ENCODE results near the gene PSTPIP1. TPM values are rescaled to one million over a fixed set of nuclear protein-coding genes. Genes with fewer than 3 reads are reported as not detected.

PSTPIP1 gene
- total and polyA plus RNA-seq, 10 of the 15 experiments (the other 5 are each of a cell fraction or from before 2014, with no cell fraction given), result 0.50 to 29.3 (median 14.5) TPM

DNA sequence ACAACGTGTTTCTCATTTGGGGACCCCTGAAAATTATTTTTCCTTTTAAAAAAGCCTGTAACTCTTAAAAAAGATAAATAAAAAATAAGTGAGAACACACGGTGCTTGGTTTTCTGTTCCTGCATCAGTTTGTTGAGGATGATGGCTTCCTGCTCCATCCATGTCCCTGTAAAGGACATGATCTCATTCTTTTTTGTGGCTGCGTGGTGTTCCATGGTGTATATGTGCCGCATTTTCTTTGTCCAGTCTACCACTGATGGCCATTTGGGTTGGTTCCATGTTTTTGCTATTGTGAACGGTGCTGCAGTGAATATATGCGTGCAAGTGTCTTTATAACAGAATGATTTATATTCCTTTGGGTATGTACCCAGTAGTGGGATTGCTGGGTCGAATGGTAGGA lies 73.7 kb downstream of the PSTPIP1 start (continued):
- TF ChIP-seq RELB (IDR thresholded peaks at IDR 0.05; ENCODE audit: low read depth) (no peak), TAF1 (IDR thresholded peaks at IDR 0.05; ENCODE audit: borderline replicate concordance, low read depth, low read length) (no peak), ZBTB40 (IDR thresholded peaks at IDR 0.05; ENCODE audit: borderline replicate concordance) (no peak), RCOR1 (conservative IDR thresholded peaks at IDR 0.05; ENCODE audit: low read depth, low read length) (no peak), NBN (IDR thresholded peaks at IDR 0.05) (no peak), SMAD1 (IDR thresholded peaks at IDR 0.05; ENCODE audit: low read depth, partially characterized antibody) (no peak)
